Activated T-cell treated with anti-CD3 and anti-CD28 coated beads for 48 hours (primary cell): ENCODE measurements around the gene POMT1.

Experiments used
- DNase-seq: peaks from one replicate; pipeline ENCODE4 v3.0.0-alpha.2; 2020; ENCODE audit warnings: low read depth

The POMT1 gene

DNA sequence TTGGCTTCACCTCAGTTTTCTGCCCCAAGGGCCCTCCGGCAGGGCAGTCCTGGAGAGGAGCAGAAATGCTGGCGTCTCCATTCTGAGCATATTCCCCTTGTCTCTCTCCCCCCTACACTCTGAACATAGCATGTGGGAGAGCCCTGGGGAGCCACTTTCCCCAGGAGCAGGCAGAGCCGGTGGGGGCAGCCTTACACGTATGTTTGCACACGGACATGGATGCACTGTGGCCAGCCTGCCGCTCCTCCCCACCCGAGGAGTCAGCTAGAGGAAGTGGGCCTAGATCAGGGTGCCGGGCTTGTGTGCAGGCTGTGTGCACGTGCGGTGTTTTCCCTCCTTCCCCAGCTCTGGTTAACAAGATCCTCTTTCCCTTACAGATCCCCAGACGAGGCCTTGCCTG is 25.4 kb upstream of the POMT1 start:
- no peak for DNase-seq

DNA sequence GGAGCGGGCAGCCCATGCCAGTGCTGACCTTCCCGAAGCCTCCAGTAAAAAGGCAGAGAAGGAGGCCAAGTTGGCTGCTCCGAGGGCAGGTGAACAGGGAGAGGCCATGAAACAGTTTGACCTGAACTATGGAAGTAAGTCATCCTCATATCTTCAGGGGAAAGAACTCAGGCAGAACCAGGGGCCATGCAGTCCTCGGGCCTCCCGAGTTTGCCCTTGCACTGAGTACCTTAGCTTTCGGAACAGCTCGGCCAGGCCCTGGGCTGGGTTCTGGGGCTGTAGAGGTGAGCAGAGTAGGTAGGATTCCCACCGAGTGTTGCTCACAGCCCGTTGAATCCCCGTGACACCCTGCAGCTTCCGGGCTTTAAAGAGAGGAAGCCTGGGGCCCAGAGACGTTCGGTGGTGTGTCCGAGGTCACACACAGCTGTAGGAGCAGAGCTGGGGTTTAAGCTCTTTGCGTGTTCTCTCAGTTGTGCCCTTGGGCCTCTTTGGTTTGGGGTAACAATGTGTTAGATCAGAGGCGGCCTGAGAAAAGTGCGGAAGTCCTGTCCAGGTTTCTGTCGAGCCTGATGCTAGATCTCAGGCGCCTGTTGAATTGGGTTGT is 24.8 kb upstream of the POMT1 start:
- DNase-seq, result no peak

DNA sequence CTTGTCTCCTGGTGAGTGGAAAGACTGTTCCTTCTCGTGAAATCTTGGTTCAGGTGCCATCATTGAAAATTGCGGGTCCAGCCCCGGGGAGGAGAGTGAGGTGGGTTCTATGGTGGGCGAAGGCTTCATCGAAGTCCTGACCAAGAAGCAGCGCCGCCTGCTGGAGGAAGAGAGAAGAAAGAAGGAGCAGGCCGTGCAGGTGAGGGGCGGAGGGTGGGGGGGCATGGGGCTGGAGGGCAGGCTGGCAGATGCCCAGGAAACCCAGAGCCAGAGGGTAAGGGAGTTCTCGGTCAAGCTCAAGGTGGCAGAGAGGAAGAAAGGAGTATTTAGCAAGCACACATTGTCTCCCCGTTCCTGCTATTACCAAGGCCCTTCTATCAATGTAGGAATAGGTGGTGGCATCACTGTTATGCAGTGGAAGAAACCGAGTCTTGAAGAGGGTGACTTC is 24.3 kb upstream of the POMT1 start:
- DNase-seq, result peak; percentile 41

DNA sequence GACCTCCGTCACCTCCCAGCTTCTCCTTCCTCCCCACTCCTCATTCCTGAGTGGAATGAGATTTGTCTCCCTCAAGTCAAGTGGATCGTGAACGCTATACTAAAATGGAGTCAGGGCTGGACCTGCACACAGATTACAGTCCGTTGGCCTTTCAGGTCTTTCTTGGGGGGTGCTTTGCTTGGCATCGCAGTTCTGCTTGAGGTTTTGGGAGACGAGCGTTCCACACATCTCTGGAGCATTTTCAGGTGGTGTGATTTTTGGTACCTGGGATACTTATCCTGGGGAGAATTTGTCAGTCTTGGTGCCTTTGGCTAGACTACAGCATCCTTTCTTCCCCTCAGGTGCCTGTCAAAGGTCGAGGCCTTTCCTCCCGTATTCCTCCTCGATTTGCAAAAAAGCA is 23.8 kb upstream of the POMT1 start:
- no peak for DNase-seq

DNA sequence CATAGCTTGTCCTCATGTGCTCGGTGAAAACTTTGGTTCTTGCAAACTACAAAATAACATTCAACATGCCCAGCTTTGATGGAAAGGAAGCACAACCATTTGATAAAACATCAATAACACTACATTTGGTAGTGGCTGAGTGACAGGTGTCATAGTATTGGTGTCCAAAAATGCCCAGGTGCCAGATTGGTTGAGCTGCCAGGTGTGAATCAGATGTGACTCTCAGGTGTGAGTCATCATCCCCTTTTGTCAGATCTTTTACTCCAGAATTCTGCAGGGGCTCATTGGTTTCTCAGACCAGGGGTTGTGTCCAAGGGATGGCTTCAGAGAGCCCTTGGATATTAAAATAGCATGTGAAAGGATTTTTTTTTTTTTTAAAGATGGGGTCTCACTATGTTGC is 22.5 kb upstream of the POMT1 start:
- no peak for DNase-seq

DNA sequence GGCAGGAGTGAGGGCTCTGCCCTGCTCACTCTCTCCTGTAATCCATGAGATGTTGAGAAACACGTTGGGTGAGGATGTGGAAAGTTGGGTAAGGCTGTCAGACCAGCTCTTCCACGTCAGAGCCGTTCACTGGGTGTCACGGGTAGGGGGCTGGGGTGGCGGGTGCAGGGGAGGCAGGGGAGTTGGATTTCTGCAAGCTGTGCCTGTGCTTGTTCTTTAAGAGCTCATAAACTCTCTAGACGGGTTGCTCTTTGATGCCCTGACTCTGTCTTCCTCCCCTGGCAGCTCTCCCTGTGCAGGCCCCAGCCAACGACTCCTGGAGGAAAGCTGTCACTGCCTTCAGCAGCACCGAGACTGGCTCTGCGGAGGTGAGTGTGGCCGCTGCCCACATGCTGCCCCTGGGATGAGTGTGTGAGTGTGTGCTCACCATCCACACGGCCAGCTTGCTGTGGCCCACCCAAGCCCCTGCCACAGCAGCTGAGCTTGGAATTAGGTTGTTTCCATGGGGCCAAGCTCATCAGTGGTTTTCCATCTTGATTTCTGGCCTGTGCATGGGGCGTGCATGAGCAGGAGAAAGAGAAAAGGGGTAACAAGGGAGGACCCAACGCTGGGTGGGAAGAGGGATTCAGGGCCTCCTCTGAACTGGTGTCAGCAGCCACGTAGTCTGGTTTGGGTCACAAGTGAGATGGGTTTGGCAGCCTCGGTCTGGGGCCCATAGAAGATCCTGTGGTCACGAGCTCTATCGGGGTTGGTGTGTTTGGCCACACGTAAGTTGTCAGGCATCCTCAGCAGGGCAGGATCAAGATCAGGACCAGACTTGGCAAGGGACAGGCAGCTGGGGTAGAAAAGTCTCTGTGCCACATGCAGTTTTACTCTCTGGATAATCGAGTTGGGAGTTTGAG is 21.0 kb upstream of the POMT1 start:
- no peak for DNase-seq

DNA sequence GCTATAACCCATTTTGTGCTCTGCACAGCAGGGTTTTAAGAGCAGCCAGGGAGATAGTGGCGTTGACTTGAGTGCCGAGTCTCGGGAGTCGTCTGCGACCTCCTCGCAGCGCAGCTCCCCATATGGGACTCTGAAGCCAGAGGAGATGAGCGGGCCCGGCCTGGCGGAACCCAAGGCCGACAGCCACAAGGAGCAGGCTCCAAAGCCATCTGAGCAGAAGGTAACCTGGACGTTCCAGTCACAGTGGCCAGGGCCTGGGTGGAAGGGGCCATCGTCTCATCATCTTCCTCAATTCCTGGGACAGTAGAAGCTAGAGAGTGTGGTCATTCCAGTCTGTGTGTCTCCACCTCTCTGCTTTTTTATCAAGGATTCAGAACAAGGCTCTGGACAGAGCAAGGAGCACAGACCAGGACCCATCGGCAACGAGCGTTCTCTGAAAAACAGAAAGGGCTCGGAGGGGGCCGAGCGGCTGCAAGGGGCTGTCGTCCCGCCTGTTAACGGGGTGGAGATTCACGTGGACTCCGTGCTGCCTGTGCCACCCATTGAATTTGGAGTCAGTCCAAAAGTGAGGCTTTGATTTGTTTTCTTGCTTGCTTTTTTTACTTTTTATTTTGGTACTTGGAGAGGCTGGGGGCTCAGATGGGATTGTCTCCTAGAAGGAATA is 20.2 kb upstream of the POMT1 start:
- DNase-seq, result no peak

DNA sequence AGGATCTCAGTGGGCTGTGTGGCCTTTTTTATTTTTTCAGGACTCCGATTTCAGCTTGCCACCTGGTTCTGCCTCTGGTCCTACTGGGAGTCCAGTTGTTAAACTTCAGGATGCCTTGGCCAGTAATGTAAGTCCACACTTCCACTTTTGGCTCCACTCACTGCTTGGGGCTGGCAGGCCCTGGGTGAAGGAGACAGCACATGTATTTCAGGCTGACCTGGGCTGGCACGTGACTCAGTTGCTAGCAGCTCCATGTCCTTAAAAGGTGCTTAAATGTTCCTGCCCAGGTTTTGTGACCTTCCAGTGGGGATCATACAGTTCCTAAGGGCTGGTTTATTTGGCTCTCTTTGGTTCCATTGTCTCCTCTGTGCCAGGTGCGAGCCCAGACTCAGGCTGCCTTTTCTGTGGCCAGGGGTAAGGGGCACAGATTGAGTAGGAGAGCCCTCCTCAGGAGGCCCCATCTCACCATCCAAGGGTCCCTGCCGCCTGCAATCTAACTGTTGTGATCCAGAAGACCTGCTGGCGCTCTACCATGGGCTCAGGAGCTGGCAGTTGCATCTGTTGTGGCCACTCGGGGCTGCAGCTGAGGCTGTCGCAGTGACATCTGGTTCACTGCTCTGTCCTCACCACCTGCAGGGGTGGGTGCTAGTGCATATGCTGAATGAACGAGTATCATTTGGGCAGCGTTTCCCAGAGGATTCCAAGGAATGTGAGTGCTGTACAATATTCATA is 19.2 kb upstream of the POMT1 start:
- DNase-seq, result no peak

DNA sequence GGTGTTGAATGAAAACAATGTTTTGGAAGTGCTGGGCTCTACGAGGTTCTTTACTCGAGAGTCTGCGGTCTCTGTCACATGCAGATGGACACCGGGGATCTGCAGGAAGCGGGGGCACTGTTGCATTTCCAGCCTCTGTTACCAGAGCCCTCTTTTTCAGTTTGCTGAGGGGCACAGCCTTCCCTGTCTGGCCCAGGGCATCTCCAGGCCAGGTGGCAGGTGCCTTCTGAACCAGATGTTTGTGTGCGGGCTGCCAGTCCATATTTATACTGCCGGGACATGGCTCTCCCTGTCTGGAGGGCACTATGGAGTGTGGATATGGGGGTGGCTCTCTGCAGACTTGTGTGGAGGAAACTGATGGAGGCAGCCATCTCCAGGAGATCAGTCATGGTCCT is 18.7 kb upstream of the POMT1 start:
- DNase-seq, result no peak

DNA sequence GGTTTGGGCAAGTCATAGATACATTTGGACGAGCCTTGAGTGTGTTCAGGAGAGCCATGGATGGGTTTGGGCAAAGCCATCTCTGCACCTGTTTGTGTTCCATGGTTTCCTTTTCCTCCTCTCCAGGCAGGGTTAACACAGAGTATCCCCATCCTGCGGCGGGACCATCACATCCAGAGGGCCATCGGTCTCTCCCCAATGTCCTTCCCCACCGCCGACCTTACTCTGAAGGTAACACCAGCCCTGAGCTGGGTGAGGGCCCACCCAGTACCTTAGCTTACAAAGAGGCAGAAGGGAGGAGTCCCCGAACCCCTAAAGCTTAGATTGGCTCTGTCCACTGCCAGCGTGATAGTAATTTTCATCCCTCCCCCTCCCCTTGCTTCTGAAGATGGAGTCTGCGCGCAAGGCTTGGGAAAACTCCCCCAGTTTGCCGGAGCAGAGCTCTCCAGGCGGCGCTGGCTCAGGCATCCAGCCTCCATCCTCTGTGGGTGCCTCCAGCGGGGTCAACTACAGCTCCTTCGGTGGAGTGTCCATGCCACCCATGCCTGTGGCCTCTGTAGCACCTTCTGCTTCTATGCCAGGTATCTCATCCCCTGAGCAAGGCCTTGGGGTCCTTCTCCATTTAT is 18.0 kb upstream of the POMT1 start:
- DNase-seq, result no peak

DNA sequence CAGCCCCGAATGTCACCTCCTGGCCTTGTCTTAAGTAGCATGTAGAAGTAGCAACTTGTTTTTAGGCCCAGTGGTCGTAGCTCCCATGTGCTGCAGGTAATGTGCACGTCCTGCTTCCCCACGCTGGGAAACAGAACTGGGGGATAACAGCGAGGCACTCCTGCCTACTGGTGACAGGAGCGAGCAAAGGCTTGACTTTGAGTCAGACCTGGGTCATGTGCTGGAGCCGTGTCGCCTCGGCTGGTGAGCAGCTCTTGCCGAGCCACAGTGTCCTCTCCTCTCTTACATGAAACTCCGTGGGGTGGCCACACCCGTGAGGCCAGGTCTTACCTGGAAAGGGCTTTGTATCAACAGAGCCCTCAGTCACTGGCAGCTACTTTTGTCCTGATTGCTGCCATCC is 17.5 kb upstream of the POMT1 start:
- DNase-seq, result no peak

DNA sequence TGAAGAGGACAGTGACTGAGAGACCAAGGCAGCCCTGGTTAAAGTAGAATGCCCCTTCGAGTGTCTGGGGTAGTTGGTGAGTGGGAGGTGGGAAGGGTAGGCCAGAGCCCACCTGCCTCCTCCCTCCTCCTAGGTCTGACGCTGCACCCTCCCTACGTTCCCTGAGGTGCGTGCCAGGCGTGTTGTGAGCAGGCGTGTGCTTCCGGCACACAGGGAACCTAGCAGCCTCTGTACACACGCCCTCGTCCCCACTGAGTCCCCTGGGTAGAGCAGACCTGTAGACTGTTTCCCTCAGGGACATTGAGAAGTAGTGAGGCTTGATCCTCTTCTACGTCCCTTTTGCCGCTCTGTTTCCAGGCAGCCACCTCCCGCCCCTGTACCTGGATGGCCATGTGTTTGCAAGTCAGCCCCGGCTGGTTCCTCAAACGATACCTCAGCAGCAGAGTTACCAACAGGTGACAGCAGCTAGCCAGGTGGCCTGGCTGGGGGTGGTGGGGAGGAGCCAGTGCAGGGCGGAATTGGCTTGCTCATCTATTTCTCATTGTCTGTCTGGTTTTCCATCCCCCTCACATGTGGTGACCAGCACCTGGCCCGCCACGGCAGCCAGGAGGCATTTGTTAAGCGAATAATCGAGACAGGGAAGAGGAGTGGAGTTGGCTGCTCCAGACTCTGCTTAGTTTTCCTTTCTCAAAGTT is 16.8 kb upstream of the POMT1 start:
- DNase-seq, result no peak

DNA sequence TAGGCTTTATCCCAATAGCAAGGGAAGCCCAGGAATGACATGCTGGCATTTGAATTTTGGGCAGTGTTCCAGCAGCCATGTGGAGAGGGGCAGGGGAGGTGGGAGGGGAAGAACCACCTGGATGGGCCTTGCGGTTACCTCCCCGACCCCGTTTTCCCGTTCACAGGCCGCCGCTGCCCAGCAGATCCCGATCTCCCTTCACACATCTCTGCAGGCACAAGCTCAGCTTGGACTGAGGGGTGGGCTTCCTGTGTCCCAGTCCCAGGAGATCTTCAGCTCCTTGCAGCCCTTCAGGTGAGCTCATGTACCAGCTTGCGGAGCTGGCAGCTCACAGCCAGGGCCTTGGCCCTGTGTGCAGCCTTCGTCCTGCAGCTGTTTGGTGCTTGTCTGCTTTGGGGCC is 15.7 kb upstream of the POMT1 start:
- DNase-seq, result no peak

DNA sequence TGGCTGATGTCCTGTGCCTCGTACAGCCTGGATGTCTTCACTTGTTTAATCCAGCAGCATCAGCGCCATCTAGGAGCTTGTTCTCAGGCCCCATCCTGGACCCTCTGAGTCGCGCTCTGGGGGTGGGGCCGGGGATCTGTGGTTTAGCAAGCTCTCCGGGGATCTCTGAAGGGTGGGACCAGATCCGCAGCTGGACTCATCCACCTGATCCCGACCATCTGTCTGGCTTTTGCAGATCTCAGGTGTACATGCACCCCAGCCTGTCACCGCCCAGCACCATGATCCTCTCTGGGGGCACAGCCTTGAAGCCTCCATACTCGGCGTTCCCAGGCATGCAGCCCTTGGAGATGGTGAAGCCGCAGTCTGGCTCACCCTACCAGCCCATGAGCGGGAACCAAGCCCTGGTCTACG is 15.1 kb upstream of the POMT1 start:
- DNase-seq, result no peak

DNA sequence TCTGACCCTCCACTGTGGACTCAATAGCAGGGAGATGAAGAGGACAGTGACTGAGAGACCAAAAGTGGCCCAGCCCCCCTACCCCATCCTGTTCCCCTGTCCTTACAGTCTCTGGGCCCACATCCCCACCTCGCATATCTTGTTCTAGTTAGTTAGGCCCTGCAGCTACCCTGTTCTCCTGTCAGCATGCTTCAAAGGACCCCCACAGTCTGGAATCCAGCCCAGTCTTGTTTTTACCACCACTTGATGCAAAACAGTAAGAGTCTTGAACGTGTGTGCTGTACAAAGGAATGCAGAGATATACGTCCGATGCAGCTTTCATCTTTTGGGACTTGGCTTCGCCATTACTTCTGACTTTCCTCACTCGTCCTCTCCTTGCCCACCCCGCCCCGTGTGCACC is 12.2 kb upstream of the POMT1 start:
- DNase-seq, result no peak

DNA sequence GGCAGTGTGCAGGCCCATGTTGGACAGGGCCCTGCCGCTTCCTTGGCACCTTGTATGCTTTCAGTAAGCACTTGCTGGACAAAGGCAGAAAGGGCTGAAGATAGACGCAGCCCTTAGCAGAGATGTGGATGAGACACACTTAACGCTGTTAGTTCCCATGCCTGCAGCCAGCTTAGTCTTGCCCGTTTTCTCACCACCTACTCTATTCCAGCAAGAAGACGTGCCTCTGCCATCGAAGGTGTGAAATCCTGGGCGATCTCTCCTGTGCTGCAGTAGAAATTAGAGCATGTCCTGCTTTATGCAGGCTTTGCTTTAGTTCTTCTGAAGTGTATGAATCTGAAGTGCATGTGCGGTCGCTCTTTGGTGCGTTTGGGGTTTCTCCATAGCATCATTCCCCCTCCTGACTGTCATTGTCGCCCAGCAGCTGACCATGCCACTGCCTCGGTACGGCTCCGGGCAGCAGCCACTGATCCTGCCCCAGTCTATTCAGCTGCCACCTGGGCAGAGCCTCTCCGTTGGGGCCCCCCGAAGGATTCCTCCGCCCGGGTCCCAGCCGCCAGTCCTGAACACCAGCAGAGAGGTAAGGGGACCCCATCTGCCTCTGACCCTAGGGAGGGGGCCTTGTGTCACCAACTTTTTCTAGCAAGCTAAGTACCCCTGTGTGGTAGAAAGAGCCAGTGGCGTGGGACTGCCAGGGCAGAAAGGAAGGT is 11.6 kb upstream of the POMT1 start:
- no peak for DNase-seq

DNA sequence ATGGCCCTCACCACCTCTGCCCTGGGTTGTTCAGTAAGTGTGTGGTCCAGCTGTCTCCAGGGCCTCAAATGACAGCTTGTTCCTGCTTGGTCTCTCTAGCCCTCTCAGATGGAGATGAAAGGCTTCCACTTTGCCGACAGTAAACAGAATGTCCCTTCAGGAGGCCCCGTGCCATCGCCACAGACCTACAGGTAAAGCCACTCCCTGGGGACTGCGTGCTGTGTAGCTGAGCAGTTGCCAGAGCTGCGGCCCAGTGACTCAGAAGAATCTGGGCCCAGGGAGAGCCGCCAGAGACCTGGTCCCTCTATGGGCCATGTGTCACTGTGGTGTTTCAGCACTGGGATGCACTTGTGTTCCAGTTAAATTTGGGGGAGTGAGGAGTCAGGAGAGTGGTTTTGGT is 10.6 kb upstream of the POMT1 start:
- DNase-seq, result no peak

DNA sequence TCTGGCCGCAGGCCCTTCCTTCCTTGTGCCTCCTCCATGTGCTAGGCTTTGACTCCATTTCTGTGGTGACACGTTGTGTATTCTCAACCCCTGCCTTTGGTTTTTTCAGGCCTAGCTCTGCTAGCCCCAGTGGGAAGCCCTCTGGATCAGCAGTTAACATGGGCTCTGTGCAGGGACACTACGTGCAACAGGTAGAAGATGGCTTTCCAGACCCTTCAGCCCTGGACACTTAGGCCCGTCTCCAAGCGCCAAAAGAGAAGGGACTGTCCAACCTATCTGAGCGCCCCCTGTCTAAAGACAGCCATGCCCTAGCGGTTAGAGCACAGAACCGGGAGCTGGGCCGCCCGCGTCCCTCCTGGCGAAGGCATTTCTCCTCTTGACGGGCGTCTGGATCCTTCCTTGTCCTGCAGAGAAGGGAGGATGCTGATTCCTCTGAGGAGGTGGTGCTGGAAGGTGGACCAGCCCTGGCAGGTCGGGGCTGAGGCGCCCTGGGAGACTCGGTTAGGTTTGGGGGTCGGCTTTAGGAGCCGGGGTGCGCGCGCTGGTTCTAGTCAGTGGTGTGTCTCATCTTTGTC is 8.3 kb upstream of the POMT1 start:
- no peak for DNase-seq

DNA sequence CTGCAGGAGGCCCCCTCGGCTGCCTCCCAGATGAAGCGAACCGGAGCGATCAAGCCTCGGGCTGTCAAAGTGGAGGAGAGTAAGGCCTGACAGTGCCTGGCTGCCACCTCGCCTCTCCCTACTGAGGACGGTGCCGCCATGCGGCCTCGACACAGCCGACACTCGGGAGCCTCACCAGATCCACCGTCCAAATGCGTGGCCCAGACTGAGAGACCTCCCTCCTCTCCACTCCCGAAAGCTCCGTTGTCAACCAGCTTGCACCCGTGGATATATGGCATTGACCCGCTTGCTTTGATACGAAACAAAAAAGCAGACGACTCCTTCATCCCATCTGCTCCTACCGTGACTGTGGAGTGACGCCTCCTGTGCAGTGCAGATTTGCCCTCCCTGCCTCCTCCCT is 6.9 kb upstream of the POMT1 start:
- no peak for DNase-seq

DNA sequence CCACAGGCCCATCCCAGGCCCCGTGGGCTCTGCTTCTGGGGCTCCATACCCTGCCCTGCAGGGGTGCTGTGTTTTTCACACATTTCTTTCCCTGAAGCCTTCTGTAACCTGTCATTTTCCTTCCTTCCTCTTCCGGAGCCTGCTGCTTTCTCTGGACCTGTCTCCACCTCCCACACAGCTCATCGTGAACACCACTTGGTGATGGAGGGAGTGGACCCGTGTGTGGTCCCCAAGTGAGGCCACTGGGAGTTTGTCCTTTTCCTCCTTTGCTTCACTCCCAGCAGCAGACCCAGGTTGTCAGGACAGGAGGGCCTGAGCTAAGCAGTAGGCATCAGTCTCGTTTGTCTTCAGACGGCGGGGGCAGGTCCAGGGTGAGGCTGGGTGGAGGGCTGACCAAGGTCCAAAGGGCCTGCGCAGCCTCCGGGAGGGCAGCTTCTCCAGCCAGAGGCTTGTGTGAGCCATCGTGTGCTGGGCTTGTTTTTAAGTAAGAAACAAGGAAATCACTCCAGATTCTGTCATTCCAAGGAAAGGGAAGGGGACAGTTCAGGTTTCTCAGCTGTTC is 5.8 kb upstream of the POMT1 start:
- DNase-seq, result no peak
